ENCODE data around the gene NFKB1. TPM values are rescaled to one million over a fixed set of nuclear protein-coding genes. Genes with fewer than 3 reads are reported as not detected.

NFKB1 gene
- total and polyA plus RNA-seq, 2 donors (not counting 1 experiment from before 2014, with no cell fraction given): 20.9 to 32.5 TPM

DNA sequence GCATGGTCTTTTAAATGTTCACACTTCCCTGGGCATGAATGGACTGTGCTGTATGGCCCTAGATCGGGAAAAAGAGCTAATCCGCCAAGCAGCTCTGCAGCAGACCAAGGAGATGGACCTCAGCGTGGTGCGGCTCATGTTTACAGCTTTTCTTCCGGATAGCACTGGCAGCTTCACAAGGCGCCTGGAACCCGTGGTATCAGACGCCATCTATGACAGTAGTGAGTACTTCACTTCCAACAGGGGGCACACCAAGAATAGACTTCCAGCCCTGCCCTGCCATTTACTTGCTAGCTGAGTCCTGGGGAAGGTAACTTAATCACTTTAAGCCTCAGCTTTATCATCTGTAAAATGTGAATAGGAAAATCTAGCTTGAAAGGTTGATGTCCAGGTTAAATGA is 77.7 kb downstream of the NFKB1 start:
- H3K79me2 ChIP-seq (ENCODE audit: control insufficient read depth, insufficient read depth, low read length): no peaks in the 10 kb centered on the region
- H3K9ac ChIP-seq (ENCODE audit: insufficient read depth, low read length): no peak overlapping the region
- no peaks in the 10 kb centered on the region for H3K27me3 ChIP-seq (ENCODE audit: control insufficient read depth, insufficient read depth, low read length)
- H2AFZ ChIP-seq (ENCODE audit: low read length): no peak overlapping the region
- H4K20me1 ChIP-seq (ENCODE audit: control insufficient read depth, extremely low read depth, insufficient read depth, low read length): no peaks in the 10 kb centered on the region
- no peaks in the 10 kb centered on the region for H3K9me3 ChIP-seq (ENCODE audit: control insufficient read depth, insufficient read depth, low read depth, low read length)
- H3K4me1 ChIP-seq (ENCODE audit: control insufficient read depth, extremely low read depth, insufficient read depth, low read length): no peaks in the 10 kb centered on the region
- no peak overlapping the region for H3K27ac ChIP-seq (ENCODE audit: insufficient read depth, low read length)
- no peak overlapping the region for H3K4me3 ChIP-seq (replicated peaks in 1 of 4; ENCODE audit: control extremely low read depth in 1 of 4, insufficient read depth in 1 of 4, low read depth in 3 of 4, low read length in 4 of 4)
- H3K36me3 ChIP-seq (ENCODE audit: control insufficient read depth, insufficient read depth, low read length): peaks cover 2% of the 10 kb centered on the region
- TF ChIP-seq EZH2 (IDR thresholded peaks at IDR 0.05; ENCODE audit: low read length, missing control alignments): no peak
- TF ChIP-seq, protein P1, sequence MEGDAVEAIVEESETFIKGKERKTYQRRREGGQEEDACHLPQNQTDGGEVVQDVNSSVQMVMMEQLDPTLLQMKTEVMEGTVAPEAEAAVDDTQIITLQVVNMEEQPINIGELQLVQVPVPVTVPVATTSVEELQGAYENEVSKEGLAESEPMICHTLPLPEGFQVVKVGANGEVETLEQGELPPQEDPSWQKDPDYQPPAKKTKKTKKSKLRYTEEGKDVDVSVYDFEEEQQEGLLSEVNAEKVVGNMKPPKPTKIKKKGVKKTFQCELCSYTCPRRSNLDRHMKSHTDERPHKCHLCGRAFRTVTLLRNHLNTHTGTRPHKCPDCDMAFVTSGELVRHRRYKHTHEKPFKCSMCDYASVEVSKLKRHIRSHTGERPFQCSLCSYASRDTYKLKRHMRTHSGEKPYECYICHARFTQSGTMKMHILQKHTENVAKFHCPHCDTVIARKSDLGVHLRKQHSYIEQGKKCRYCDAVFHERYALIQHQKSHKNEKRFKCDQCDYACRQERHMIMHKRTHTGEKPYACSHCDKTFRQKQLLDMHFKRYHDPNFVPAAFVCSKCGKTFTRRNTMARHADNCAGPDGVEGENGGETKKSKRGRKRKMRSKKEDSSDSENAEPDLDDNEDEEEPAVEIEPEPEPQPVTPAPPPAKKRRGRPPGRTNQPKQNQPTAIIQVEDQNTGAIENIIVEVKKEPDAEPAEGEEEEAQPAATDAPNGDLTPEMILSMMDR (conservative IDR thresholded peaks at IDR 0.05 in 1 of 2, IDR thresholded peaks at IDR 0.05 in 1 of 2; ENCODE audit: low read depth in 1 of 2, low read length in 2 of 2): peak in 1 of 2 donors; percentile 5
- no peak overlapping the region for H3K4me2 ChIP-seq (ENCODE audit: extremely low read depth, insufficient read depth, low read length)
- peak in 1 of 2 donors; percentile 30 for DNase-seq (ENCODE audit: low read depth in 2 of 2)

DNA sequence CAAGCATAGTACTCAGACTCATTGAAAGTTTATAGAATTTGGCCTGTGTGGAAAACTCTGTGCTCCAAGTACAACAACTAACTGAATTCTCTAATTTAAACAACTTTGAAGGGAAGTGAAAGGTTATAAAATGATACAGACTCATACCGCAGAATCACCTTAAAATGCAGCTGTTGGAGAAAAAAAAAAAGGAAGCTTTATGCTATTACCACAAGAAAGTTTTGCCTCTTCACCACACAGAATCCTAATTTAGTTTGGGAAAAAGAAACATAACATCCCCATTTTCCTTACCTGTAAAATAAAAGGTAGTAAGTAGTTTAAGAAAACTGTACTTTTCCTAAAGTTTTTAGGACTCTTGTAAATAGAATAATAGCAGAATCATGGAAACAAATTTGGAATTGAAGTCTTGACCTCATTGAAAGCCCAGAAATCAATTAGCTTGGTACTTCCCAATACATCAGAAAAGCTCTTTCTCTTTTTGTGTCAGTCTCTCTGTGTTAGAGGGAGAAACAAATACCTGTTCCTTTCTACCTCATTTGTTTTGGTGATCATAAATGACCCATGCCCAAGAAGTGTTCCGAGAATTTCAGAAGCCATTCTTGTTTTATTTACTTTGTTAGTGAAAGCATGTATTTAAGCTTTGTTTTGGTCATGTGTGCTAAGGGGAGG is 78.8 kb downstream of the NFKB1 start:
- H4K20me1 ChIP-seq (ENCODE audit: control insufficient read depth, extremely low read depth, insufficient read depth, low read length): no peaks in the 10 kb centered on the region

DNA sequence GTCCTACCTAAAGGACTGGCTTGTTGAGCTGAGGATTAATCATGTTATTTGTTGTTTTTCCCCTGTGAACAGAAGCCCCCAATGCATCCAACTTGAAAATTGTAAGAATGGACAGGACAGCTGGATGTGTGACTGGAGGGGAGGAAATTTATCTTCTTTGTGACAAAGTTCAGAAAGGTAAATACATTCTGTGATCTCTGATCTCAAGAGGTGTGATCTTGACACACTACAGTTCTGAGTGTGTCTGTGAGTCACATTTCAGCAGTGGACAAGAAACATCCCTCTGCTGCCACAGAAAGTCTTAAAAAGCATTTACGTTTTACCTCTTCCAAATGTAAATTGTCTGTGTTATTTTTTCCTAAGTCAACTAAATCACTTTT is 79.3 kb downstream of the NFKB1 start:
- Histone ChIP-seq H4K20me1 (ENCODE audit: control insufficient read depth, extremely low read depth, insufficient read depth, low read length) (no peaks in the 10 kb centered on the region), H3K9ac (ENCODE audit: insufficient read depth, low read length) (no peak overlapping the region), H2AFZ (ENCODE audit: low read length) (no peak overlapping the region), H3K36me3 (ENCODE audit: control insufficient read depth, insufficient read depth, low read length) (peaks cover 2% of the 10 kb centered on the region), H3K4me1 (ENCODE audit: control insufficient read depth, extremely low read depth, insufficient read depth, low read length) (no peaks in the 10 kb centered on the region), H3K79me2 (ENCODE audit: control insufficient read depth, insufficient read depth, low read length) (no peaks in the 10 kb centered on the region), H3K9me3 (ENCODE audit: control insufficient read depth, insufficient read depth, low read depth, low read length) (no peaks in the 10 kb centered on the region), H3K27me3 (ENCODE audit: control insufficient read depth, insufficient read depth, low read length) (no peaks in the 10 kb centered on the region), H3K4me2 (ENCODE audit: extremely low read depth, insufficient read depth, low read length) (no peak overlapping the region), H3K27ac (ENCODE audit: insufficient read depth, low read length) (no peak overlapping the region), H3K4me3 (replicated peaks in 1 of 4; ENCODE audit: control extremely low read depth in 1 of 4, insufficient read depth in 1 of 4, low read depth in 3 of 4, low read length in 4 of 4) (no peak overlapping the region)
- no peak for DNase-seq (ENCODE audit: low read depth in 2 of 2)
- TF ChIP-seq EZH2 (IDR thresholded peaks at IDR 0.05; ENCODE audit: low read length, missing control alignments): no peak
- TF ChIP-seq, protein P1 (conservative IDR thresholded peaks at IDR 0.05 in 1 of 2, IDR thresholded peaks at IDR 0.05 in 1 of 2; ENCODE audit: low read depth in 1 of 2, low read length in 2 of 2): no peak

More for the DNA sequence above, 78.8 kb downstream of the NFKB1 start:
- Histone ChIP-seq H3K27ac (ENCODE audit: insufficient read depth, low read length) (no peak overlapping the region), H3K4me3 (replicated peaks in 1 of 4; ENCODE audit: control extremely low read depth in 1 of 4, insufficient read depth in 1 of 4, low read depth in 3 of 4, low read length in 4 of 4) (no peak overlapping the region), H3K79me2 (ENCODE audit: control insufficient read depth, insufficient read depth, low read length) (no peaks in the 10 kb centered on the region), H2AFZ (ENCODE audit: low read length) (no peak overlapping the region), H3K9ac (ENCODE audit: insufficient read depth, low read length) (no peak overlapping the region), H3K9me3 (ENCODE audit: control insufficient read depth, insufficient read depth, low read depth, low read length) (no peaks in the 10 kb centered on the region), H3K27me3 (ENCODE audit: control insufficient read depth, insufficient read depth, low read length) (no peaks in the 10 kb centered on the region), H3K4me2 (ENCODE audit: extremely low read depth, insufficient read depth, low read length) (no peak overlapping the region), H3K4me1 (ENCODE audit: control insufficient read depth, extremely low read depth, insufficient read depth, low read length) (no peaks in the 10 kb centered on the region), H3K36me3 (ENCODE audit: control insufficient read depth, insufficient read depth, low read length) (peaks cover 2% of the 10 kb centered on the region)
- TF ChIP-seq EZH2 (IDR thresholded peaks at IDR 0.05; ENCODE audit: low read length, missing control alignments): no peak
- TF ChIP-seq, protein P1 (conservative IDR thresholded peaks at IDR 0.05 in 1 of 2, IDR thresholded peaks at IDR 0.05 in 1 of 2; ENCODE audit: low read depth in 1 of 2, low read length in 2 of 2): no peak
- no peak for DNase-seq (ENCODE audit: low read depth in 2 of 2)
